HEK293 (cell line): ENCODE measurements around the gene RGSL1.

Experiments
- CTCF ChIA-PET: fragments of 350-600 bp; formaldehyde crosslinking; extraction: SDS; loops from one replicate; lab custom pipeline; 2021; ENCODE audit warnings: antibody characterized with exemption; lab: Yijun Ruan, JAX
- POLR2A ChIA-PET: fragments of 300-600 bp; formaldehyde crosslinking; extraction: SDS; loops from one replicate; lab custom pipeline; 2020; ENCODE audit warnings: antibody characterized with exemption, inconsistent platforms; lab: Yijun Ruan, JAX
- H3K27ac ChIP-seq: fragments of 200-500 bp; sonication (Bioruptor generic); 2 replicates; pipeline ENCODE4 v1.5.1; 2014; ENCODE audit warnings: low read depth, low read length, control low read depth, inconsistent platforms; ENCODE audit errors: extremely low read depth
- H3K36me3 ChIP-seq, 2 experiments: fragments of 200-500 bp in 1 of 2; sonication (Bioruptor generic) in 1 of 2; 1 replicate in 1 of 2; 2 replicates in 1 of 2; pipeline ENCODE4 v1.5.1; 2014 to 2017; ENCODE audit warnings: inconsistent platforms in 2 of 2, low read length in 2 of 2; ENCODE audit not compliant: control insufficient read depth in 2 of 2, insufficient read depth in 1 of 2
- H3K4me1 ChIP-seq: fragments of 200-500 bp; sonication (Bioruptor generic); 2 replicates; pipeline ENCODE4 v1.5.1; 2014; ENCODE audit warnings: mild to moderate bottlenecking, low read length, inconsistent platforms; ENCODE audit not compliant: control insufficient read depth, insufficient read depth
- H3K4me3 ChIP-seq: 2 replicates; pipeline ENCODE4 v1.5.1; 2011; ENCODE audit warnings: low read depth, mild to moderate bottlenecking, control low read depth, low read length, moderate library complexity
- H3K9me3 ChIP-seq: fragments of 200-500 bp; sonication (Bioruptor generic); 2 replicates; pipeline ENCODE4 v1.5.1; 2014; ENCODE audit warnings: low read depth, low read length, inconsistent platforms; ENCODE audit not compliant: control insufficient read depth, insufficient read depth
- GLIS2 ChIP-seq: fragments of 450-650 bp; formaldehyde crosslinking; IDR thresholded peaks from 2 replicates; pipeline ENCODE4 v1.5.1; 2016; ENCODE audit warnings: missing biosample characterization, missing genetic modification characterization
- SCRT1 ChIP-seq: fragments of 450-650 bp; formaldehyde crosslinking; IDR thresholded peaks from 2 replicates; pipeline ENCODE4 v1.5.1; 2016; ENCODE audit warnings: missing biosample characterization, missing genetic modification characterization, borderline replicate concordance
- SETDB1 ChIP-seq: IDR thresholded peaks from one replicate; pipeline ENCODE4 v1.6.1; 2017; ENCODE audit warnings: mild to moderate bottlenecking, low read length, moderate library complexity, mixed read lengths; ENCODE audit not compliant: insufficient read length
- YY2 ChIP-seq: fragments of 450-650 bp; formaldehyde crosslinking; IDR thresholded peaks from 2 replicates; pipeline ENCODE4 v1.5.1; 2016; ENCODE audit warnings: missing biosample characterization, missing genetic modification characterization
- ZFP41 ChIP-seq: fragments of 450-650 bp; formaldehyde crosslinking; IDR thresholded peaks from 2 replicates; pipeline ENCODE4 v1.5.1; 2016; ENCODE audit warnings: missing biosample characterization, missing genetic modification characterization, borderline replicate concordance
- ZNF132 ChIP-seq: fragments of 450-650 bp; formaldehyde crosslinking; IDR thresholded peaks from 2 replicates; pipeline ENCODE4 v1.5.1; 2017; ENCODE audit warnings: missing biosample characterization, missing genetic modification characterization, borderline replicate concordance
- ZNF16 ChIP-seq: fragments of 450-650 bp; formaldehyde crosslinking; IDR thresholded peaks from 2 replicates; pipeline ENCODE4 v1.5.1; 2016; ENCODE audit warnings: low read depth, missing biosample characterization, missing genetic modification characterization
- ZNF175 ChIP-seq: fragments of 450-650 bp; formaldehyde crosslinking; IDR thresholded peaks from 2 replicates; pipeline ENCODE4 v1.5.1; 2016; ENCODE audit warnings: missing biosample characterization, missing genetic modification characterization
- ZNF266 ChIP-seq: fragments of 450-650 bp; formaldehyde crosslinking; IDR thresholded peaks from 2 replicates; pipeline ENCODE4 v1.5.1; 2016; ENCODE audit warnings: missing biosample characterization, missing genetic modification characterization, low read depth
- ZNF274 ChIP-seq, 2 experiments: fragments of 200-500 bp in 1 of 2; fragments of 450-650 bp in 1 of 2; sonication (Bioruptor generic) in 1 of 2; formaldehyde crosslinking in 1 of 2; IDR thresholded peaks; 2 replicates each; pipeline versions ENCODE4 v1.5.1 to v1.6.1; 2014 to 2016; ENCODE audit warnings: borderline replicate concordance in 1 of 2, inconsistent platforms in 1 of 2, low read length in 1 of 2, missing biosample characterization in 1 of 2, missing genetic modification characterization in 1 of 2
- ZNF391 ChIP-seq: fragments of 450-650 bp; formaldehyde crosslinking; IDR thresholded peaks from 2 replicates; pipeline ENCODE4 v1.5.1; 2016; ENCODE audit warnings: low read depth, missing biosample characterization, missing genetic modification characterization, borderline replicate concordance
- ZNF510 ChIP-seq: fragments of 450-650 bp; formaldehyde crosslinking; IDR thresholded peaks from 2 replicates; pipeline ENCODE4 v1.5.1; 2018; ENCODE audit warnings: mild to moderate bottlenecking, missing genetic modification characterization, missing biosample characterization; ENCODE audit not compliant: insufficient replicate concordance
- ZNF521 ChIP-seq: fragments of 450-650 bp; formaldehyde crosslinking; IDR thresholded peaks from 2 replicates; pipeline ENCODE4 v1.5.1; 2017; ENCODE audit warnings: missing biosample characterization, mild to moderate bottlenecking, missing genetic modification characterization
- ZNF549 ChIP-seq: fragments of 450-650 bp; IDR thresholded peaks from 2 replicates; pipeline ENCODE4 v1.5.1; 2018; ENCODE audit warnings: missing biosample characterization, missing genetic modification characterization, mild to moderate bottlenecking, inconsistent platforms, moderate library complexity
- ZNF561 ChIP-seq: fragments of 450-650 bp; IDR thresholded peaks from 2 replicates; pipeline ENCODE4 v1.5.1; 2018; ENCODE audit warnings: missing biosample characterization, missing genetic modification characterization, borderline replicate concordance
- ZNF654 ChIP-seq: fragments of 450-650 bp; formaldehyde crosslinking; IDR thresholded peaks from 2 replicates; pipeline ENCODE4 v1.5.1; 2016; ENCODE audit warnings: low read depth, missing biosample characterization, missing genetic modification characterization
- ZNF658 ChIP-seq: fragments of 450-650 bp; formaldehyde crosslinking; IDR thresholded peaks from 2 replicates; pipeline ENCODE4; 2016; ENCODE audit warnings: missing biosample characterization, missing genetic modification characterization
- ZNF660 ChIP-seq: fragments of 450-650 bp; IDR thresholded peaks from 2 replicates; pipeline ENCODE4 v1.5.1; 2018; ENCODE audit warnings: missing biosample characterization, mild to moderate bottlenecking, missing genetic modification characterization
- ZNF837 ChIP-seq: fragments of 450-650 bp; formaldehyde crosslinking; IDR thresholded peaks from 2 replicates; pipeline ENCODE4 v1.5.1; 2016; ENCODE audit warnings: missing biosample characterization, missing genetic modification characterization
- ZNF843 ChIP-seq: fragments of 450-650 bp; formaldehyde crosslinking; IDR thresholded peaks from 2 replicates; pipeline ENCODE4 v1.5.1; 2016; ENCODE audit warnings: missing biosample characterization, missing genetic modification characterization
- TF ChIP-seq, protein P1 (sequence below): fragments of 450-650 bp; formaldehyde crosslinking; IDR thresholded peaks from 2 replicates; pipeline ENCODE4 v1.5.1; 2016; ENCODE audit warnings: missing biosample characterization, missing genetic modification characterization
- TF ChIP-seq, protein P2 (sequence below): fragments of 450-650 bp; formaldehyde crosslinking; IDR thresholded peaks from 2 replicates; pipeline ENCODE4 v1.5.1; 2017; ENCODE audit warnings: missing biosample characterization, missing genetic modification characterization

Gene RGSL1

DNA sequence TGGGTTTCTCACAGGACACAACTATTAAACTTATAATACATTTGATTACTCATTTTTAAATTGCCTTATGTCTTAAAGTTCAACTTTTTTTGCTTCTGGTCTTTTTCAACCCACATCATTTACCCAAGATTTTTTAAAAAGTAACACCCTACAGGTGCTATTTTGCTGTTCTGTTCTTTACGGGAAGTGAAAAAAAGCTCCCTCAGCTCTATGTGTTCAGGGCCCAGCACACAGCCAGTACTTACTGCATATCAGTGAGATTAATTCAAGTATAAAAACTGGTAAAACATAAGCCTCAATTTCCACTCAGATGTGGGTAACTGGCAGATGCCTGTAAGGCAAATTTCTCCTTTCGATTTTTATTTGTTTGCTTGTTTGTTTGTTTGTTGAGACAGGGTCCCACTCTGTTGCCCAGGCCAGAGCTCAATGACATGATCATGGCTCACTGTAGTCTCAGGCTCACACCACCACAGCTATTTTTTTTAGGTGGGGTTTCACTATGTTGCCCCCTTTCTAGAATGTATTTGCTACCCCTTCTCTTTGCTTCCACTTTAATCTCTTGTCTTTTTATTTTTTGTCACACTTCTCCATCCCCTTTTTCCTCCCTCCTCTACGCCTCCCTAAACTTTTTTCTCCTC, 118.8 kb downstream of the RGSL1 start:
- H3K9me3 ChIP-seq, result no peaks in the 10 kb centered on the region
- no peak for TF ChIP-seq ZNF266 (tag by site-specific recombination)
- TF ChIP-seq, protein P1, sequence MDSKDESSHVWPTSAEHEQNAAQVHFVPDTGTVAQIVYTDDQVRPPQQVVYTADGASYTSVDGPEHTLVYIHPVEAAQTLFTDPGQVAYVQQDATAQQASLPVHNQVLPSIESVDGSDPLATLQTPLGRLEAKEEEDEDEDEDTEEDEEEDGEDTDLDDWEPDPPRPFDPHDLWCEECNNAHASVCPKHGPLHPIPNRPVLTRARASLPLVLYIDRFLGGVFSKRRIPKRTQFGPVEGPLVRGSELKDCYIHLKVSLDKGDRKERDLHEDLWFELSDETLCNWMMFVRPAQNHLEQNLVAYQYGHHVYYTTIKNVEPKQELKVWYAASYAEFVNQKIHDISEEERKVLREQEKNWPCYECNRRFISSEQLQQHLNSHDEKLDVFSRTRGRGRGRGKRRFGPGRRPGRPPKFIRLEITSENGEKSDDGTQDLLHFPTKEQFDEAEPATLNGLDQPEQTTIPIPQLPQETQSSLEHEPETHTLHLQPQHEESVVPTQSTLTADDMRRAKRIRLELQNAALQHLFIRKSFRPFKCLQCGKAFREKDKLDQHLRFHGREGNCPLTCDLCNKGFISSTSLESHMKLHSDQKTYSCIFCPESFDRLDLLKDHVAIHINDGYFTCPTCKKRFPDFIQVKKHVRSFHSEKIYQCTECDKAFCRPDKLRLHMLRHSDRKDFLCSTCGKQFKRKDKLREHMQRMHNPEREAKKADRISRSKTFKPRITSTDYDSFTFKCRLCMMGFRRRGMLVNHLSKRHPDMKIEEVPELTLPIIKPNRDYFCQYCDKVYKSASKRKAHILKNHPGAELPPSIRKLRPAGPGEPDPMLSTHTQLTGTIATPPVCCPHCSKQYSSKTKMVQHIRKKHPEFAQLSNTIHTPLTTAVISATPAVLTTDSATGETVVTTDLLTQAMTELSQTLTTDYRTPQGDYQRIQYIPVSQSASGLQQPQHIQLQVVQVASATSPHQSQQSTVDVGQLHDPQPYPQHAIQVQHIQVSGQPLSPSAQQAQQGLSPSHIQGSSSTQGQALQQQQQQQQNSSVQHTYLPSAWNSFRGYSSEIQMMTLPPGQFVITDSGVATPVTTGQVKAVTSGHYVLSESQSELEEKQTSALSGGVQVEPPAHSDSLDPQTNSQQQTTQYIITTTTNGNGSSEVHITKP (tag by site-specific recombination), result peak; percentile 68
- TF ChIP-seq ZNF549 (tag by site-specific recombination), result no peak
- TF ChIP-seq, all 188 proteins: peak for 1
- no peaks in the 10 kb centered on the region for H3K4me1 ChIP-seq
- H3K27ac ChIP-seq, result no peak overlapping the region
- CTCF ChIA-PET, result interaction anchor here (0.6 kb wide), 1 partner anchor 13 kb away, joined by 3 read pairs; no protein-coding TSS in a partner anchor
- POLR2A ChIA-PET, result no interaction called here
- no peak overlapping the region for H3K4me3 ChIP-seq
- no peaks in the 10 kb centered on the region for H3K36me3 ChIP-seq

DNA sequence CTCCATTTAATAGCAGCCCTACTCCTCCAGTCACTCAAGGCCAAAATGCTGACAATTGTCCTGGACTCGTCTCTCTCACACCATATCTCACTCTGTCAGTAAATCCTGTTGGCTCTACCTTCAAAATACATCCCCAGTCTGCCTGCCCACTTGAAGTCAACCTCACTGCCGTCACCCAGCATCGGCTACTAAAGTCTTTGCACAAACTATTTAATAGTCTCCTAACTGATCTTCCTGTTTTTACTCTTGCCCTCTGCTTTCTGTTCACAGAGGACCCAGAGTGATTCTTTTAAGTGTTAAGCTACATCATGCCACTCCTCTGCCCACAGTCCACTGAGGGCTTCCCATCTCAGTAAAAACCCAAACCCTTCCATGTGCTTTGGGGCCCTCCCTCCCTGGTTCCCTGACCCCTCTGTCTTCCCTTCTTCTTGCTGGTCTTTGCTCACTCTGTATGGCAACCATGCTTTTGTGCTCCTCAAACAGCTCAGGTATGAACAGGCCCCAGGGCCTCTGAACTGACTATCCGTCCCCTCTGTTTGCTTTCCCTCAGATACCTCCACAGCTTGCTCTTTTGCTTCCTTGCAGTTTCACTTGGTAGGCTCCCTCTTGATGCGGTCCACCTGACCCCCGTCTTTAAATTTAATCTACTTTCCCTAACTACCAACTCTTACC, 120.1 kb downstream of the RGSL1 start:
- H3K4me3 ChIP-seq, result no peak overlapping the region
- TF ChIP-seq ZNF660 (tag by site-specific recombination) (0 out of 2 replicates have a peak, but pooled peaks have one; percentile 16), SETDB1 (no peak)
- TF ChIP-seq, all 188 proteins: peak for 1
- Histone ChIP-seq H3K36me3 (peaks cover 0 to 3% of the 10 kb centered on the region in 2 experiments; a peak in 1 of 3 replicates), H3K4me1 (no peaks in the 10 kb centered on the region), H3K9me3 (no peaks in the 10 kb centered on the region), H3K27ac (no peak overlapping the region)
- ChIA-PET POLR2A (no interaction called here), CTCF (interaction anchor here (1.1 kb wide), 1 partner anchor 31 kb away, joined by 4 read pairs; no protein-coding TSS in a partner anchor)

DNA sequence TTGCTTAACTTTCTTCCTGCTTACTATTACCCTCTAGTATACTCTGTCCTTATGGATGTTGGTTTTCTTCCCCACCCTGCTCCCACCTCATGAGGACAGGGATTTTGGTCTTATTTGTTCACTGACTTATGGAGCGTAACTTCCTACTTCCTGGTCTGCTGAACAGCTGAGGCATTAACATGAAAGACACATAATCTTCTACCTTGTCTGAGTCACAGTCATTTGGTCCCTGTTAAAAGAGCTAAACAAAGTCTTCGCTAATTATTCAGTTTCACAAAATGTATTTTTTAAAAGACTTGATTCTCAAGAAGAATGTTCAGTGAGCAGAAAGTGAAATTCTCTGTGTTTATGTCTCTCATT, 120.6 kb downstream of the RGSL1 start:
- no peaks in the 10 kb centered on the region for H3K9me3 ChIP-seq
- no peaks in the 10 kb centered on the region for H3K4me1 ChIP-seq
- ChIA-PET CTCF (interaction anchor here (1.1 kb wide), 1 partner anchor 30 kb away, joined by 4 read pairs; no protein-coding TSS in a partner anchor), POLR2A (no interaction called here)
- H3K27ac ChIP-seq, result no peak overlapping the region
- no peak for TF ChIP-seq SCRT1 (tag by site-specific recombination)
- no peak for TF ChIP-seq ZNF658 (tag by site-specific recombination)
- no peak for TF ChIP-seq ZNF521 (tag by site-specific recombination)
- no peak for TF ChIP-seq ZNF837 (tag by site-specific recombination)
- peaks cover 0 to 7% of the 10 kb centered on the region in 2 experiments; a peak in 1 of 3 replicates for H3K36me3 ChIP-seq
- H3K4me3 ChIP-seq, result no peak overlapping the region

DNA sequence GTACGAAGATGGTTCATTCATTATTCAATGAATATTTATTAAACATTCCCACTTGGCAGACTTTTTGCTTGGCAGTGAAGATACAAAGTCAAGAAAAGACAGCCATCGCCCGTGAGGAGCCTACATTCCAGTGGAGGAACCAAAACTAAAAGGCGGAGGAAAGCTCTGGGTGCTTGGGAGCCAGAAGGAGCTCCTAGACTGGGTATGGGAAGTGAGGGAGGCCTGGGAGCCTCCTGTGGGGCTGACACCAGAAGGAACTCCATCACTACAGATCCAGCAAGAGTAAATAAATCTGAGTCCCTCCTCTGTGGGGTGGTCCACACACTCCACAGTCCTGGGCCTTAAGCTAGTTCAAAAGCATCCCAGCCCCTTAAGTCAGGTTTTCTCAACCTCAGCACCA, 124.2 kb downstream of the RGSL1 start:
- Histone ChIP-seq H3K36me3 (peaks cover 0 to 9% of the 10 kb centered on the region in 2 experiments; a peak in 1 of 3 replicates), H3K27ac (no peak overlapping the region), H3K4me1 (no peaks in the 10 kb centered on the region), H3K4me3 (no peak overlapping the region), H3K9me3 (no peaks in the 10 kb centered on the region)
- TF ChIP-seq GLIS2 (tag by site-specific recombination) (no peak), YY2 (no peak), ZNF561 (tag by site-specific recombination) (no peak), ZNF274 (IDR thresholded peaks at IDR 0.05; ENCODE audit: low read length) (no peak), ZNF274 (tag by site-specific recombination; IDR thresholded peaks at IDR 0.05; ENCODE audit: borderline replicate concordance) (no peak), ZNF132 (tag by site-specific recombination) (no peak), ZFP41 (tag by site-specific recombination) (no peak), ZNF16 (tag by site-specific recombination) (no peak), ZNF391 (tag by site-specific recombination) (no peak), ZNF654 (tag by site-specific recombination) (no peak), ZNF175 (tag by site-specific recombination) (no peak), ZNF843 (tag by site-specific recombination) (no peak), ZNF510 (tag by site-specific recombination) (no peak)
- TF ChIP-seq, protein P2, sequence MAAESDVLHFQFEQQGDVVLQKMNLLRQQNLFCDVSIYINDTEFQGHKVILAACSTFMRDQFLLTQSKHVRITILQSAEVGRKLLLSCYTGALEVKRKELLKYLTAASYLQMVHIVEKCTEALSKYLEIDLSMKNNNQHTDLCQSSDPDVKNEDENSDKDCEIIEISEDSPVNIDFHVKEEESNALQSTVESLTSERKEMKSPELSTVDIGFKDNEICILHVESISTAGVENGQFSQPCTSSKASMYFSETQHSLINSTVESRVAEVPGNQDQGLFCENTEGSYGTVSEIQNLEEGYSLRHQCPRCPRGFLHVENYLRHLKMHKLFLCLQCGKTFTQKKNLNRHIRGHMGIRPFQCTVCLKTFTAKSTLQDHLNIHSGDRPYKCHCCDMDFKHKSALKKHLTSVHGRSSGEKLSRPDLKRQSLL (tag by site-specific recombination), result no peak
- CTCF ChIA-PET, result no interaction called here
- POLR2A ChIA-PET, result no interaction called here
